ENCODE measurements around the gene MARVELD2.
"Not testable (repeated sequence)": the region's sequence is repeated elsewhere in the genome, so short reads cannot be mapped to it uniquely, and the experiment has no call there.

DNA sequence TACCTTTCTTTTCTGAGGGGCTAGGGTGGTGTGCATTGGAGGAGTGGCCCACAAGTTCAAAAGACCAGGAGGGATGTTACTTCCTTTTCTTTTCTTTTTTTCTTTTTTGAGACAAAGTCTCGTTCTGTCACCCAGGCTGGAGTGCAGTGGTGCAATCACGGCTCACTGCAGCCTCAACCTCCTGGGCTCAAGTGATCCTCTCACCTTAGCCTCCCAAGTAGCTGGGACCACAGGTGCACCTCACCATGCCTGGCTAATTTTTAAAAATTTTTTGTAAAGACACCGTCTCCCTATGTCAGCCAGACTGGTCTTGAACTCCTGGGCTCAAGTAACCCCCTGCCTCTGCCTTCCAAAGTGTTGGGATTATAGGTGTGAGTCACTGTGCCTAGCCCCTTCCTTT, 38.6 kb downstream of the MARVELD2 start:
- not testable (repeated sequence) for TF ChIP-seq POLR2A (IDR thresholded peaks at IDR 0.05); POLR2AphosphoS5 (IDR thresholded peaks at IDR 0.05); EP300 (IDR thresholded peaks at IDR 0.05; ENCODE audit: low read depth)
